H1 (cell line): ENCODE data around the gene TGFB1. TPM values are rescaled to one million over a fixed set of nuclear protein-coding genes. Genes with fewer than 3 reads are reported as not detected.

Experiments used
- CHD7 ChIP-seq: fragments of 300-600 bp; sonication (generic); IDR thresholded peaks from 2 replicates; pipeline ENCODE4 v1.7.1; 2012; ENCODE audit warnings: low read length, moderate library complexity, mild to moderate bottlenecking, inconsistent platforms; ENCODE audit not compliant: insufficient replicate concordance
- CREB1 ChIP-seq: IDR thresholded peaks from 2 replicates; pipeline ENCODE4 v1.6.1; 2012; ENCODE audit warnings: inconsistent platforms
- KDM5A ChIP-seq: fragments of 200-600 bp; IDR thresholded peaks from 2 replicates; pipeline ENCODE4 v1.7.1; 2012; ENCODE audit warnings: mild to moderate bottlenecking, low read length, inconsistent platforms, mixed read lengths
- MAFK ChIP-seq: IDR thresholded peaks from 2 replicates; pipeline ENCODE4 v1.6.1; 2012; ENCODE audit warnings: low read depth, mild to moderate bottlenecking, improper control_type of control experiment, low read length
- MAX ChIP-seq: IDR thresholded peaks from 2 replicates; pipeline ENCODE4 v1.6.1; 2012; ENCODE audit warnings: inconsistent platforms
- RAD21 ChIP-seq, 2 experiments: IDR thresholded peaks in 1 of 2; conservative IDR thresholded peaks in 1 of 2; 2 replicates each; pipeline ENCODE4 v1.6.1; 2011; ENCODE audit warnings: low read depth in 2 of 2, low read length in 2 of 2, improper control_type of control experiment in 1 of 2, inconsistent platforms in 1 of 2, mild to moderate bottlenecking in 1 of 2, moderate library complexity in 1 of 2
- TAF7 ChIP-seq: optimal IDR thresholded peaks from 2 replicates; pipeline ENCODE3; 2011; ENCODE audit warnings: low read depth, mild to moderate bottlenecking, inconsistent platforms, low read length, moderate library complexity, borderline replicate concordance
- polyA plus RNA-seq, 7 experiments: library from polyadenylated mRNA; depleted of rRNA in 3 of 7; stranded (reverse) in 5 of 7; unstranded in 2 of 7; fragments of >200 nt in 5 of 7; fragments of 200-250 nt in 2 of 7; gene quantifications; 1 replicate in 5 of 7; 2 replicates in 1 of 7; 4 replicates in 1 of 7; pipeline versions ENCODE4 v1.2.1 to v1.2.3, GENCODE V29; 2011 to 2013; ENCODE audit warnings: missing spikeins in 2 of 7, mixed read lengths in 2 of 7
- total RNA-seq: library from RNA; stranded (reverse); fragmentation: NEBNext Ultra II Directional; extraction: Animal tissue kit (Norgen Biotek cat#: 25700); gene quantifications from 2 replicates; pipeline ENCODE4 v1.2.1, GENCODE V29; 2021

The TGFB1 gene
- total and polyA plus RNA-seq, 2 of the 8 experiments (the other 6 are each of a cell fraction or from before 2014, with no cell fraction given): 1.7 to 10.6 TPM

DNA sequence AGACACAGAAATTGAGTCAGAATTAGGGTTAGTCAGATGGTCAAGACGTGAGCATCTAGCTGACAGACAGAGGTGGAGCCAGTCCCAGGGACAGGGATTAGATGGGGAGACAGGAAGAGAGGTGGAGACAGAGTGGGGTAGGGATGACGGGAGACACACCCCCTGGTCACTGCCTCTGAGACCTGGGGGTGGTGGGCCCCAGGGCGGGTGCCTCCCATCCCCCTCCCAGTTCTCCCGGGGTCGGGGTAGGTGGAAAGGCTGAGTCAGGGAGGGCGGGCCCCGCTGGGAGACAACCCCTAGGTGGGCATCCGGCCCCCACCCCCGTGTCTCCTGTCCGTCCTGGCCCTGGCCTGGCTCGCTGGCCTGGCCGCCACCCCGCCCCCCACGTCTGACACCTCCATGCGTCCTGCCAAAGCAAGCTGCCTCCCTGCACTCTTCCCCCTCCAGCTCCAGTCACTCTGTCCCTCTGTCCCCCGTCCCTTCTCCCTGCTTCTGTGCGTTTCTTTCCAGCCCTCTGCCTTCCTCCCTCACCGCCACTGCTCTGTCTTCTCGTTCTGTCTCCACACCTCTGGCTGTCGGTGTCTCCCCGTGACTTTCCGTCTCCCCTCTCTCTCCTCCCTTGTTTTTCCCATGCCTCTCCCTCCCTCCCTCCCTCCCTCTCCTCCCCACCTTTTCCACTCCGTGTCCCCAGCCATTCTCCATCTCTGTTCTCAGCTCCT lies 28.6 kb downstream of the TGFB1 start (continued):
- TF ChIP-seq CHD7 (no peak), CREB1 (no peak), KDM5A (no peak), MAFK (no peak), RAD21 (IDR thresholded peaks at IDR 0.05 in 1 of 2, conservative IDR thresholded peaks at IDR 0.05 in 1 of 2; ENCODE audit: low read depth in 2 of 2, low read length in 2 of 2) (no peak), MAX (peak; percentile 53), TAF7 (no peak)
